CD4-positive, alpha-beta T cell treated with Interleukin-4 for 4 hours (primary cell): ENCODE data around the gene CACNA1C.

ENCODE experiments used
- DNase-seq: peaks from one replicate; pipeline ENCODE4 v3.0.0-alpha.2; 2020

Gene CACNA1C

GRCh38 chr12:2443776-2444175 is 391.0 kb downstream of the CACNA1C start:
- no peak for DNase-seq

DNA sequence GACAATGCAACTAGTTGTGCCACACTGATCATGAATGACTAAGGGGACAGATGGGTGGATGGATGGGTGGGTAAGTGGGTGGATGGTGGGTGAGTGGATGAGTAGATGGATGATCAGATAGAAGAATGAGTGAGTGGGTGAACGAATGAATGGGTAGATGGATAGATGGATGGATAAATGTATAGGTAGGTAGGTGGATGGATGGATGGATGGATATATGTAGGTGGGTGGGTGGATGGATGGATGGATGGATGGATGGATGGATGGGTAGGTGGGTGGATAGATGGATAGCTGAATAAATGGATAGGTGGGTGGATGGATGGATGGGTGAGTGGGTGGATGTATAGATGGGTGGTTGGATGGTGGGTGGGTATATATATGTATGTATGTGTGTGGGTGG is 393.2 kb downstream of the CACNA1C start:
- DNase-seq, result no peak

DNA sequence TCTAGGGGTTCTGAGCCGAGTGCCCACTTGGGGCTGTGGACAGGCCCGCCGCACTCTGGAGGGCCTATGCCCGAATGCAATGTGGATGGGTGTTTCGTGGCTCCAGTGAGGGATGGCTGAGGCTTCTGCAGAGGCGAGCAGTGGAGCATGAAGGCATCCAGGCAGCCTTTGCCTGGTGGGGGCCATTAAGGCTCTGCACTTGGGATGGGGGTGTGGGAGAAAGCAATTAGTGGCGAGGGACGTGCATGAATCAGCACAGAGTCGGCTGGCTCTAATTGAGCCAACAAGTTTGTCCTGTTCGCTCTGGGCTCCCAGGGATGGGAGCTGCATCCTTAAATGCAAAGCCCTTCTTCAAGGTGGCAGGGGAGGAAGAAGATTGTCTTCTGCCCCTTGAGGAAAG is 395.1 kb downstream of the CACNA1C start:
- no peak for DNase-seq

GRCh38 chr12:2449586-2449985 is 396.8 kb downstream of the CACNA1C start:
- no peak for DNase-seq

GRCh38 chr12:2450553-2450952 is 397.8 kb downstream of the CACNA1C start:
- no peak for DNase-seq

- DNase-seq, result no peak
These were observed 398.2 kb downstream of the CACNA1C start for GRCh38 chr12:2451025-2451424.

GRCh38 chr12:2451497-2451896 is 398.7 kb downstream of the CACNA1C start:
- no peak for DNase-seq

DNA sequence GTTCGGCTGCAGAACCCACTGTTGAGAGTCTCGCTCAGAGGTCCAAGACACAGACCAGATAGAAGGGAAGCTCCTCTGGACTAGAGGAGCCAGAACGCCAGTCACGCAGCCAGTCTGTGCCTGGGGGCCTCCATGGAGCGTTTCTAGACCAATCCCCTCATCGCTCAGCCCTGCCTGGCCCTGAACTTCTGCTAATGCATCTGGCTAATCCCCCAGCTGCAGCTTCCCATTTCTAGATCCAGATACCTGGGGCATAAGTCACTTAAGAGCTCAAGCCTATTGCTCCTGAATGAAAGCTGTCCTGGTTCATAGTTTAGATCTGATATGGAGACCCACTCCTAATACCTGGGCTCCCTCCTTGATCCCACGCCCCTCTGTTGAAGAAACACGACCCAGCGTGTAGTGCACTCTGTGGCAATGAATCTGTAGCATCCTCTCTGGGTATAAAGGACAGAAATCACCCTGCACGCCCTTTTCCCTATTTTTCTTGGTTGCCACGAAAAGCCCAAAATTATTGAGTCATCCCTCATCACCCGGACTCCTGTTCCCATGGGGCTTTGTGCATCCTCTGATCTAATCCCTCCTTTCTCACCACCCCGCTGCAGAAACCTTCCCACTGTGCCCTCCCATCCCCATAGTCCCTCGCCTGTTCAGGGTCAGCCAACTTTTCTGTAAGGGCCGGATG is 400.4 kb downstream of the CACNA1C start:
- no peak for DNase-seq

GRCh38 chr12:2453761-2454090 is 400.9 kb downstream of the CACNA1C start:
- no peak for DNase-seq

- DNase-seq, result no peak
These were observed 401.9 kb downstream of the CACNA1C start for GRCh38 chr12:2454601-2455177.

DNA sequence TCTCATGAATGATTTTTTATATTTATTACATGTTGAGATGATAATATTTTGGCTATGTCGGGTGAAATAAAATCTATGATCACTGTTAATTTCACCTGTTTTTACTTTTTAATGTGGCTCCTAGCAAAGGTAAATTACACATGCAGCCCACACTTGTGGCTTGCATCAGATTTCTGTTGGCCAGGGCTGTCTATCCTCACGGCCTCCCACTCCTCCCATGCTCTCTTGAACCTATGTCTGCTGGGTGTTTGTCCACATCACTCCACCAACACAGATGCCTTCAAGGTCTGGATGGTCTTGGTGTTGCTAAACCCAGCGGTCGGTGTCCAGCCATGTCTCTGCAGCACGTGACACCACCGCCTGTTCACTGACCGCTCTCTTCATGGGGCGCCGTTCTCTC is 402.6 kb downstream of the CACNA1C start:
- no peak for DNase-seq

GRCh38 chr12:2456122-2456812 is 403.5 kb downstream of the CACNA1C start:
- no peak for DNase-seq

DNA sequence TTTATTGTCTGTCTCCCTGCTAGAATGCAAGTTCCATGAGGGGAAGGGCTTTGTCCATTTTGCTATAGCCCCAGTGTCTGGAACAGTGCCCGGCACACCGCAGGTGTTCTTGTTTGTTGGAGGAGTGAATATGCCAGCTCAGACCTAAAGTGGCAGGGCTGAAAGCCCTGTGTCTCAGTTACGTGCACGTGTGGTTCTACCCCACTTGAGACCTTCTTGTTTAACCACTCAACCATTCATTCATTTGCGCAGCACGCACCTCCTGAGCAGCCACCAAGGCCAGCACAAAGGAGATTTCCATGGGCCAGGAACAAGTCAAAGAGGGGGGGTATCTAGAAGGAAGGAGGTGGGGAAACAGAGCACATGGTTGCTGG is 404.0 kb downstream of the CACNA1C start:
- no peak for DNase-seq

DNA sequence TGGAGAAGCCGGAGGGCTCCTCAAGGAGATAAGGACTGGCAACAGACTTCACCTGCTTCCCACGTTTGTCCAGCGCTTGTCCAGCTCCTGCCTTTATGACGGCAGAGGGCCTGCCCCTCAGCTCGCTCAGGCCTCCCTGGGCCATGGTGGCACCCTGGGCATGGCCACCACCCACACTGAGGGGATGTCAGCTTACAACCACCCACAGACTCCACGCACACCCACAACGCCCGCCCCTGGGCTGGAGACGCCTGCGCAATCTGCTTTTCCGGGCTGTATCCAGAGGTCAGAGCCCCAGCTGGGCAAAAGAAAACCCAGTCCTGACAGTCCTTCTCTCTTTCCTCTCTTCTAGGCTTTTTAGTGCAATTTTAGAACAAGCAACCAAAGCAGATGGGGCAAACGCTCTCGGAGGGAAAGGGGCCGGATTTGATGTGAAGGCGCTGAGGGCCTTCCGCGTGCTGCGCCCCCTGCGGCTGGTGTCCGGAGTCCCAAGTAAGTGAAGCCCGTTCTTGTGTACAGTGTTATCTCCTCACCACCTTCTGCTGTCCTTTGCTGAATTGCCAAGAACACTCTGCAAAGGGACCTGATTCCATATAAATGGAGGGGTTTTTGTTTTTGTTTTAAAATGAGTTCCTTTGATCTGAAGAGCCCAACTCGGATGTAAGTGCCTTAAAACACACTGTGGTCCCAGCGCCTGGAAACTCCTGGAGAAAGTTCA is 404.6 kb downstream of the CACNA1C start:
- no peak for DNase-seq

DNA sequence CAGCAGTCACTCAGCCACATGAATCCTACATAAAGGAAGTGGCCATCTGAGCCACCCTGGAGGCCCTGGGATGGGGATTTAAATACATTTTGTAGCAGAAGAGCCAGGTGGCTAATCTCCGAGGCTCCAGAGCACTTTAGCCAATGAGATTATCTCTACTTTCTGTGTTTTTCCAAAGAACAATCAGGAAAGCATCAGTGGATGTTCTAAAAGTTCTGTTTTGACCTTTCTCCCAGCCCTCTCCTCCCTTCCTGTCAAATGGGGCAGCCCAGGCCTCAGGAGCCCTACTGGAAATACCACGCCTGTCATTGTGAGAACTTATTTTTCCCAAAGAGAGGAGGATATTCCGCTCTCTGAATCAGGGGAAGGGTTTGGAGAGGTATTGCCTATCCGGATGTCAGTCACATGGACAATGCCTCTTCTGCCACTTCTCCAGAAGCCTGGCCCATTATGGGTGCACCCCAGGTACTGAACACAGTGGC is 405.2 kb downstream of the CACNA1C start:
- DNase-seq, result no peak

GRCh38 chr12:2460051-2460670 is 407.4 kb downstream of the CACNA1C start:
- no peak for DNase-seq

DNA sequence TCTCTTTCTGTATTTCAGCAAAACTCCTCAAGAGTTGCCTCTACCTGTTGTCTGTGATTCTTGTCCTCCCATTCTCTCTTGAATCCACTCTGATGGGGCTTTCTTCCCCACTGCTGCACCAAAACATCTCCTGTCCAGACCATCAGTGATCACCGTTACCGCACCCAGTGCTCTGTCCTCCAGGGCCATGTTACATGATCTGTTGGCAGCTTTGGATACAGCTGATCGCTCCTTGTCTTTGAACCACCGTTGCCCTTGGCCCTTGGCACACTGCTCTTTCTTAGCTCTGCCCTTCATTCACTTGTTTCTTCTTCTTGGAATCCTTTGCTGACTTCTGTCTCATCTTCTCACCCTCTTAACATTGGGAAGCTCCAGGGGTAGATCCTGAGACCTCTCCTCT is 408.3 kb downstream of the CACNA1C start:
- no peak for DNase-seq

DNA sequence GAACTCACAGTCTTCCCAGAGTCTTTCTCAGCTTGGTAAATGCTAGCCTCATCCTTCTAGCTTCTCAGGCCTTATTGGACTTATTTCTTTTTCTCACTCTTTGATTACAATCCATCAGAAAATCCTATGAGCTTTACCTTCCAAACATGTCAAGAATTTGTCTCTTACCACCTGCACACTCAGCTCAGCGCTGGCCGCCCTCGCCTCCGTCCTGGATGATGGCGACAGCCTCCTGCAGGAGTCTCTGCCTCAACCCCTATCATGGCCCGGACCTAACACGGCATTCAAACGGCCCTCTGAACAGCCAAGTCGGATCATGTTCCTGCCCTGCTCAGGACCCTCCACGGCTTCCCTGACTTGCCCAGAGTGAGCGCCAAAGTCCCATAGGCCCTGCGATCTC is 408.9 kb downstream of the CACNA1C start:
- no peak for DNase-seq

GRCh38 chr12:2462087-2462486 is 409.3 kb downstream of the CACNA1C start:
- no peak for DNase-seq

DNA sequence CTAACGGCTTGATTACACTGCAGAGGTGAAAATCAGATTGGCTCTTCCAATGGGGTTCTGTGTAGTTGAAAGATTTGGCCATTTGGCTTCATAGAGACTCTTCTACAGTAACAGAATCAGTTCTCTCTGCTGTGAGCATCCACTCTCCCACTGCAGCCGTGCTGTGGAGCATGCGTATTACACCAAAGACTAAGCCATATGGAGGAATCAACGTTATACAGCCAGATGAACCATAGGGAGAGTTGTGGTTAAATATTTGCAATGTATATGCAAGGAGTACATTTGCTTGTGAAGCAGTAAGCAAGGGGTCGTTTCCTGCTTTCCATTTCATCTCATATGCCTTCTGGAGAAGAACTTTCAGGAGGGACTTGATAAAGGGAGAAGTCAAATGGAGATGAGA is 410.9 kb downstream of the CACNA1C start:
- no peak for DNase-seq

DNA sequence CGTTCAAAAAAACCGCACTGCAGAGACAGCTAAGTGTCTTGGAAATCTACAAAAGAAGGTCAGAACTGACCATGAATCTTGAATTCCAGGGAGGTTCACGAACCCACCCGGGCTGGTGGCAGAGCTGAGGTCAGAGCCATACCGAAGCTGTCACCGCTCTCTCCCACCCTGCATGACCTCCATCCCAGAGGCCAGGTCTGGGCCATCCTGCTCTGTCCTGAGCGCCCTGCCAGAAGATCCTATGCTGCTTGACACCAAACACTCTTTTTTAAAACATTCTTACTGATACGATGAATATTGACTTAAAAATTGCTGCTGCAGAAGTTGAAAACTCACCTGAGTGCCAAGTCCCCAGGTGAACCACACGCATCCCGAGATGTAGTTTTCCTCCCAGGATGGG is 412.9 kb downstream of the CACNA1C start:
- DNase-seq, result no peak

- no peak for DNase-seq
These were observed 413.4 kb downstream of the CACNA1C start for GRCh38 chr12:2466211-2466610.

DNA sequence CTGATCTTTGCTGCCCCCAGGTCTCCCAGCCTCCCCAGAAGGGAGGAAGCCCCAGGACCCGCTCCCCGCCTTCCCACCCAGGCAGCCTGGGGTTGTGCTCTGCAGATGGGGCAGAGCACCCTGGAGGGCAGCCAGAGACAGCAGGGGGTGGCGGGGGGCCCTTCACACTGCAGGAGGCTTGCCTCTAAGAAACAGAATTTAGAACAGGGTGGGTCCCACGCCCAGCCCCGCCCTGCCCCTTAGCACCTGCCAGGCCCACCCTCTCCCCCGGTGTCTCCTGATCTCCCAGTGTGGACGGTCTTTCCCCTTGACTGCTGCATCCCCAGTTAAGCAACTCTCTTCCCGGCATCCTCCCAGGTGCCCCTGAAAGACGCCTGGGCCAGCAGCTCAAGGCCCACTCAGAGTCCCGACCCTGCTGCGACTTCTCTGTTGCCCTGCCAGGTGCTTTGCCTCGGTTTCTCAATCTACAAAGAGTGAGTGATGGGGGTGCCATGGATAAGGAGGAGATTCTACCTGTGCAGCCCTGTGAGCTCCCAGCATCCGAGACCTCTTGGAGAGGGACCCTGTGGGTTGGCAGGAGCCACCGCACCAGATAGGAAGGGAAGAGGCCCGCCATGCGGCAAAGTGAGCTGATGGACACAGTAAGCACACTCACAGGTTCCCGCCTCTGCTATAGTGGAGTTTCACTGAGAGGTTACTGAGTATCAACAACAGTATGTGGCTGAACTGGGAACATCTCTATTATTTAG is 414.8 kb downstream of the CACNA1C start:
- DNase-seq, result no peak
